HEK293T (cell line): Measurements from ENCODE around the gene COL26A1.

Source experiments
- CTCF ChIA-PET: fragments of 350-600 bp; formaldehyde crosslinking; extraction: SDS; loops from one replicate; lab custom pipeline; 2021; ENCODE audit warnings: antibody characterized with exemption, inconsistent platforms; lab: Yijun Ruan, JAX
- POLR2A ChIA-PET: fragments of 350-600 bp; formaldehyde crosslinking; extraction: SDS; loops from one replicate; lab custom pipeline; 2020; ENCODE audit warnings: antibody characterized with exemption, inconsistent platforms; lab: Yijun Ruan, JAX
- DNase-seq: peaks from one replicate; pipeline ENCODE4 v3.0.0; 2012; ENCODE audit warnings: mixed read lengths; ENCODE audit errors: extremely low spot score
- ARNT ChIP-seq: fragments of 450-650 bp; IDR thresholded peaks from 2 replicates; pipeline ENCODE4 v1.6.1; 2017; ENCODE audit warnings: mild to moderate bottlenecking
- BHLHE40 ChIP-seq: fragments of 450-650 bp; IDR thresholded peaks from 2 replicates; pipeline ENCODE4 v1.6.1; 2016; ENCODE audit warnings: mild to moderate bottlenecking, moderate library complexity, borderline replicate concordance
- CTBP1 ChIP-seq: fragments of 450-650 bp; IDR thresholded peaks from 2 replicates; pipeline ENCODE4 v1.6.1; 2016; ENCODE audit warnings: borderline replicate concordance
- ELF4 ChIP-seq: fragments of 450-650 bp; IDR thresholded peaks from 2 replicates; pipeline ENCODE4 v1.6.1; 2017; ENCODE audit warnings: antibody characterized with exemption
- FOXA1 ChIP-seq: fragments of 450-650 bp; IDR thresholded peaks from 2 replicates; pipeline ENCODE4 v1.6.1; 2016; ENCODE audit warnings: mild to moderate bottlenecking
- FOXK2 ChIP-seq: fragments of 450-650 bp; IDR thresholded peaks from 2 replicates; pipeline ENCODE4 v1.6.1; 2016; ENCODE audit warnings: mild to moderate bottlenecking
- FOXM1 ChIP-seq: fragments of 450-650 bp; IDR thresholded peaks from 2 replicates; pipeline ENCODE4 v1.6.1; 2017; ENCODE audit warnings: mild to moderate bottlenecking, borderline replicate concordance
- HDGF ChIP-seq: fragments of 450-650 bp; IDR thresholded peaks from 2 replicates; pipeline ENCODE4 v1.6.1; 2017; ENCODE audit warnings: antibody characterized with exemption, borderline replicate concordance
- L3MBTL2 ChIP-seq: fragments of 450-650 bp; conservative IDR thresholded peaks from 2 replicates; pipeline ENCODE4 v1.6.1; 2016; ENCODE audit warnings: mild to moderate bottlenecking
- LEF1 ChIP-seq: fragments of 450-650 bp; IDR thresholded peaks from 2 replicates; pipeline ENCODE4 v1.6.1; 2017; ENCODE audit warnings: mild to moderate bottlenecking, borderline replicate concordance
- NFRKB ChIP-seq: fragments of 450-650 bp; IDR thresholded peaks from 2 replicates; pipeline ENCODE4 v1.6.1; 2016; ENCODE audit warnings: mild to moderate bottlenecking, moderate library complexity
- SP1 ChIP-seq: fragments of 450-650 bp; IDR thresholded peaks from 2 replicates; pipeline ENCODE4 v1.6.1; 2017
- SUZ12 ChIP-seq: fragments of 450-650 bp; IDR thresholded peaks from 2 replicates; pipeline ENCODE4 v1.6.1; 2016; ENCODE audit warnings: mild to moderate bottlenecking
- TARDBP ChIP-seq: fragments of 450-650 bp; IDR thresholded peaks from 2 replicates; pipeline ENCODE4 v1.6.1; 2016
- ZNF384 ChIP-seq: fragments of 450-650 bp; IDR thresholded peaks from 2 replicates; pipeline ENCODE4 v1.6.1; 2016
- TF ChIP-seq, protein P1 (sequence below): fragments of 450-650 bp; IDR thresholded peaks from 2 replicates; pipeline ENCODE4 v1.6.1; 2016

The COL26A1 gene

DNA sequence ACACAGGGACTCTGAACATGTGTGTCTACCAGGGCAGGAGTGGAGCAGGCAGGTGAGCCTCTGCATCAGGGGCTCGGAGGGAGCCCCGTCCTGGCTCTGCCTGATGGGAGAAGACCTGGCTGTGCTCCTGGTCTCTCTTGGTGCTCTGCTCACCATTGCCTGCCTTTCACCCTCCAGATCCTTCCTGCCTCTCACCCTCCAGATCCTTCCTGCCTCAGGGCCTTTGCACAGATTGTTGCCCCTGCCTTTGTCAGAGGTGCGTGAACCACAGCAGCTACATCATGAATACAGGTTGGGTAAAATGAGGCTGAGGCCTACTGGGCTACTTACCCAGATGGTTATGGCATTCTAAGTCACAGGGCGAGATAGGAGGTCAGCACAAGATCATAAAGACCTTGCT is 16.6 kb downstream of the COL26A1 start:
- DNase-seq = no peak
- POLR2A ChIA-PET = no interaction called here
- TF ChIP-seq L3MBTL2 (no peak), LEF1 (no peak)
- CTCF ChIA-PET = no interaction called here

DNA sequence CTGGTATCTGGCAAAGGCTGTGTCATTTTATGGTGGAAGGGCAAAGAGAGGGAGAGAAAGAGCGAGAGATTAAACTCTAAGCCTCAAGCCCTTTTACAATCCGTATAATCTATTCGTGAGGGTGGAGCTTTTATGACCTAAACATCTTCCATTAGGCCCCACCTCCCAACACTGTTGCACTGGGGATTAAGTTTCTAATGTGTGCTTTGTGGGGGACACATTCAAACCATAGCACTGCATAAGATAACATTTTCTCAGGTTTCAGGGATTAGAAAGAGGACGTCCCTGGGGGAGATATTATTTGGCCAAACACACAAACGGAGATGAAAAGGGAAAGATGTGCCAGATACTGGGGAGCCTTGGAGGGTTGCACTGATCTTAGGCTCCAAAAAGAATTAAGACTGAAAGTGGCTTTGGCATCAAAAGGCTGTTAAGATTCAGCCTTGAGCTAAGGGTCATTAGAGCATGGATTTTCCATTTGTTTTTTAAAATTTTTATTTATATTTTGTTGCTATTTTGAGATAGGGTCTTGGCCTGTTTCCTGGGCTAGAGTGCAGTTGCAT is 19.0 kb downstream of the COL26A1 start:
- ChIA-PET POLR2A (no interaction called here), CTCF (interaction anchor here (0.9 to 1.5 kb wide), 2 partner anchors 10 to 30 kb away, joined by 3 read pairs; no protein-coding TSS in a partner anchor)
- no peak for TF ChIP-seq SP1
- TF ChIP-seq ARNT = no peak
- no peak for TF ChIP-seq SUZ12
- no peak for TF ChIP-seq FOXM1
- no peak for TF ChIP-seq LEF1
- TF ChIP-seq ELF4 = no peak
- no peak for TF ChIP-seq BHLHE40
- no peak for TF ChIP-seq NFRKB
- no peak for TF ChIP-seq FOXK2
- TF ChIP-seq CTBP1 = no peak
- TF ChIP-seq ZNF384 = no peak
- no peak for TF ChIP-seq FOXA1
- TF ChIP-seq L3MBTL2 = no peak
- no peak for TF ChIP-seq HDGF
- no peak for TF ChIP-seq TARDBP
- TF ChIP-seq, protein P1, sequence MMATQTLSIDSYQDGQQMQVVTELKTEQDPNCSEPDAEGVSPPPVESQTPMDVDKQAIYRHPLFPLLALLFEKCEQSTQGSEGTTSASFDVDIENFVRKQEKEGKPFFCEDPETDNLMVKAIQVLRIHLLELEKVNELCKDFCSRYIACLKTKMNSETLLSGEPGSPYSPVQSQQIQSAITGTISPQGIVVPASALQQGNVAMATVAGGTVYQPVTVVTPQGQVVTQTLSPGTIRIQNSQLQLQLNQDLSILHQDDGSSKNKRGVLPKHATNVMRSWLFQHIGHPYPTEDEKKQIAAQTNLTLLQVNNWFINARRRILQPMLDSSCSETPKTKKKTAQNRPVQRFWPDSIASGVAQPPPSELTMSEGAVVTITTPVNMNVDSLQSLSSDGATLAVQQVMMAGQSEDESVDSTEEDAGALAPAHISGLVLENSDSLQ = no peak
- DNase-seq = no peak

DNA sequence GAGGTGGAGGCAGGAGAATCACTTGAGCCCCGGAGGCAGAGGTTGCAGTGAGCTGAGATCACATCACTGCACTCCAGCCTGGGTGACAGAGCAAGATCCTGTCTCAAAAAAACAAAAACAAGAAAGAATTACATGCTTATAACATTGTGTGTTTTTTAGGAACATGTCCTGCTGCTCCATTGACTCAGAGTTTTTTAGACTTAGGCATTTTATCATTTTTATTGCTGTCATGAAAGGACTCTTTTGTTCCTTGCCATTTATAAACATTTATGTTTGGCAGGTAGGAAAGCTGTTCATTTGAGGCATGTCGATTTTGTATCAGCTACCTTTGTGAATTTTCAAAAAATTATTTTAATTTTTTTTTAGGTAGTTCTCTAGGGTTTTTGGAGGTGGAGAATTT is 20.3 kb downstream of the COL26A1 start:
- ChIA-PET CTCF (interaction anchor here (0.6 to 0.7 kb wide), 2 partner anchors 10 to 26 kb away, joined by 3 to 5 read pairs; no protein-coding TSS in a partner anchor), POLR2A (no interaction called here)
- no peak for DNase-seq
- no peak for TF ChIP-seq SUZ12
- TF ChIP-seq, protein P1 = peak; percentile 78

DNA sequence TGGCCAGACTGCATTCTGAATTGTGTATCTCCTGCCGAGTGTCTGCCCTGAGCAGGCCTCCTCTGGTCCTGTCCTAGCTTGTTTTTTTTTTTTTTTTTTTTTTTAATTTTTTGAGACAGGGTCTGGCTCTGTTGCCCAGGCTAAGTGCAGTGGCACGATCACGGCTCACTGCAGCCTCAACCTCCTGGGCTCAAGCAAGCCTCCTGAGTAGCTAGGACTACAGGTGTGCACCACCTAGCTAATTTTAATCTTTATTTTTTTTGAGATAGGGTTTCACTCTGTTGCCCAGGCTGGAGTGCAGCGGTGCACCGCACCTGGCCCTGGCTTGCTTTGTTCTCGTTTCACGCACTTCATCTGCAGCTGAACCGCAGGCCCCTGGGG is 23.5 kb downstream of the COL26A1 start:
- CTCF ChIA-PET = interaction anchor here (0.6 to 1.3 kb wide), 3 partner anchors 12 to 65 kb away, joined by 3 to 4 read pairs (median 3); partner anchors contain the start of gene IFT22
- DNase-seq = no peak
- TF ChIP-seq FOXK2 (no peak), ELF4 (no peak), ZNF384 (peak; percentile 45; the same call in 1 of the 2 replicates), ARNT (no peak)
- POLR2A ChIA-PET = interaction anchor here (1.3 kb wide), 1 partner anchor 64 kb away, joined by 5 read pairs; the partner anchor contains the start of gene IFT22

DNA sequence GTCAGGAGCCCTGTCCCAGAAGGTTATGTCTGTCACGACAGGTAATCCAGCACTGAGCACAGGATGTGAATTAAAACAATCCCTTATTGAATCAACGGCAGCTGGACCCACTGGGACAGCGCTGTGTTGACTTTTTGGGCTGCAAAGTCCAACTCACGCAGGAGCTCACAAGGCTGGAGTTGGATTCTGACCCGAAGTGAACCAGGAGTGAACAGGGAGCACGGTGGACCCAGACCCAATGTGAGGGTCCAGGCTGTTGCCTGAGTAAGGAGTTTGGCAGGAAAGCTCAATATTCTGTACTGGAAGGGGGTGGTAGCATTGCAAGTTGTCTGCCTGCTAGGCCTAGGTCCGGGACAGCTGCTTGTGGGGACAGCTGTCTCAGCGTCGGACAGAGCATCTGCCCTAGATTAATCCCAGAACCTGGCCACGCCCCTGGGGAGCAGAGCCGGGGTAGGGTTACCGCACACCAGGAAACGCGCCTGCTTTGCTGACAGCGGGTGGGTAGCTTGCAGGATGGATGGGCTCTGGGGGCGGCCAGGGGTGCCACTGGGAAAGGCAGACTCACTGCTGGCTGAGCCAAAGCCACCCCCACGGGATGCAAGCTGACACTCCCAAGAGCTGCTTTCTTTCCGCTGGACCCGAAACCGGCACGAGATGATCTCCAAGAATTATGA is 24.0 kb downstream of the COL26A1 start:
- CTCF ChIA-PET = interaction anchor here (0.6 to 1.3 kb wide), 4 partner anchors 24 to 825 kb away, joined by 3 to 4 read pairs (median 3); no protein-coding TSS in a partner anchor
- POLR2A ChIA-PET = interaction anchor here (1.3 kb wide), 1 partner anchor 65 kb away, joined by 5 read pairs; the partner anchor contains the start of gene IFT22
- peak; percentile 47 for DNase-seq

DNA sequence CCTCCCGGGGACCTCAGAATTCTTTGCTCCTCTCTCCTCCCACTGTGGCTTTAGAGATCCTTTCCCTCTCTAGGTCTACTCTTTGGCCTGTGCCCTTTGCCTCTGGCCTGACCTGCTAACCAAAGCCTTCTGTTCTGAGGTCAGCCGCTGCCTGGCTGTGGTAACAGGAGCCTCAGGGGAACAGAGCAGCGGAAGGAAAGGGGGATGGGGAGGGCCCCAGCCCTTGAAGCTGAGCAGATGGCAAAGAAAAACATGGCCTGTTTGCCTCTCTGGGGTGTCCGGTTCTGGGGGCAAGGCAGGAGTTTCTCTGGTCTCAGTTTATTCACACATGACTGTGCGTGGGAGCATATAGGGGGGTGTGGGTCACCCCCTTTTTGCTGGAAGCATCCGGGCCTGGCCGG is 28.2 kb downstream of the COL26A1 start:
- ChIA-PET POLR2A (no interaction called here), CTCF (interaction anchor here (0.6 to 0.9 kb wide), 3 partner anchors 20 to 49 kb away, joined by 3 to 4 read pairs (median 3); no protein-coding TSS in a partner anchor)
- no peak for DNase-seq
- TF ChIP-seq FOXA1 (no peak), TARDBP (no peak), ZNF384 (no peak), ARNT (no peak), FOXM1 (no peak), L3MBTL2 (no peak), CTBP1 (no peak), HDGF (no peak), SUZ12 (no peak), ELF4 (no peak), NFRKB (no peak), FOXK2 (no peak)

More for the DNA sequence above, 24.0 kb downstream of the COL26A1 start:
- TF ChIP-seq SP1 (no peak), ZNF384 (no peak), LEF1 (no peak), TARDBP (no peak), HDGF (no peak), CTBP1 (no peak), BHLHE40 (no peak), FOXK2 (no peak), NFRKB (no peak), ARNT (no peak), L3MBTL2 (no peak), ELF4 (no peak), FOXM1 (no peak), SUZ12 (no peak), FOXA1 (no peak)
- TF ChIP-seq, protein P1 = no peak
